ENCODE measurements around the gene SARS1.
"Not testable (repeated sequence)": the region's sequence is repeated elsewhere in the genome, so short reads cannot be mapped to it uniquely, and the experiment has no call there.

SARS1 gene

GRCh38 chr1:109279615-109280278, 66.0 kb downstream of the SARS1 start:
- FAIRE-seq, result no peak

- no peak for FAIRE-seq
Measured at GRCh38 chr1:109280862-109281261, 67.1 kb downstream of the SARS1 start.

- no peak for FAIRE-seq
Measured at GRCh38 chr1:109281680-109282496, 68.2 kb downstream of the SARS1 start.

- no peak for FAIRE-seq
Measured at GRCh38 chr1:109282497-109282951, 68.8 kb downstream of the SARS1 start.

- FAIRE-seq, result peak; percentile 93
Measured at GRCh38 chr1:109282952-109283747, 69.4 kb downstream of the SARS1 start, which contains the start of gene PSRC1. Gene PSRC1 (minus strand): TSS chr1:109283145.

- no peak for FAIRE-seq
Measured at GRCh38 chr1:109283748-109284600, 70.3 kb downstream of the SARS1 start.

GRCh38 chr1:109286762-109287161, 73.0 kb downstream of the SARS1 start:
- not testable (repeated sequence) for FAIRE-seq

All from G401.6 (cell line).